Erythroblast (primary cell): Measurements from ENCODE around the gene ZNF789.

Experiments
- GATA1 ChIP-seq: IDR thresholded peaks from 2 replicates; pipeline ENCODE4 v1.6.1; 2011; ENCODE audit warnings: low read depth, mild to moderate bottlenecking, control low read depth, low read length, moderate library complexity
- POLR2A ChIP-seq: IDR thresholded peaks from 2 replicates; pipeline ENCODE4 v1.6.1; 2011; ENCODE audit warnings: mild to moderate bottlenecking, low read length

GRCh38 chr7:99456288-99456687 is 16.4 kb upstream of the ZNF789 start:
- TF ChIP-seq POLR2A: no peak
- TF ChIP-seq GATA1: no peak
